Pulmonary artery endothelial cell (primary cell): ENCODE measurements around the gene DMAC2. TPM values are rescaled to one million over a fixed set of nuclear protein-coding genes. Genes with fewer than 3 reads are reported as not detected.
"Not testable (repeated sequence)": the region's sequence is repeated elsewhere in the genome, so short reads cannot be mapped to it uniquely, and the experiment has no call there.

Experiments
- DNase-seq: peaks from one replicate; pipeline ENCODE4 v3.0.0-alpha.2; 2011; ENCODE audit warnings: low read depth, low spot score
- total RNA-seq: library from RNA; depleted of rRNA; stranded (reverse); fragments of >200 nt; gene quantifications from 2 replicates; pipeline ENCODE4 v1.2.3, GENCODE V29; 2014

DMAC2 gene
- 54.1 and 56.2 TPM in 2 replicates for total RNA-seq

DNA sequence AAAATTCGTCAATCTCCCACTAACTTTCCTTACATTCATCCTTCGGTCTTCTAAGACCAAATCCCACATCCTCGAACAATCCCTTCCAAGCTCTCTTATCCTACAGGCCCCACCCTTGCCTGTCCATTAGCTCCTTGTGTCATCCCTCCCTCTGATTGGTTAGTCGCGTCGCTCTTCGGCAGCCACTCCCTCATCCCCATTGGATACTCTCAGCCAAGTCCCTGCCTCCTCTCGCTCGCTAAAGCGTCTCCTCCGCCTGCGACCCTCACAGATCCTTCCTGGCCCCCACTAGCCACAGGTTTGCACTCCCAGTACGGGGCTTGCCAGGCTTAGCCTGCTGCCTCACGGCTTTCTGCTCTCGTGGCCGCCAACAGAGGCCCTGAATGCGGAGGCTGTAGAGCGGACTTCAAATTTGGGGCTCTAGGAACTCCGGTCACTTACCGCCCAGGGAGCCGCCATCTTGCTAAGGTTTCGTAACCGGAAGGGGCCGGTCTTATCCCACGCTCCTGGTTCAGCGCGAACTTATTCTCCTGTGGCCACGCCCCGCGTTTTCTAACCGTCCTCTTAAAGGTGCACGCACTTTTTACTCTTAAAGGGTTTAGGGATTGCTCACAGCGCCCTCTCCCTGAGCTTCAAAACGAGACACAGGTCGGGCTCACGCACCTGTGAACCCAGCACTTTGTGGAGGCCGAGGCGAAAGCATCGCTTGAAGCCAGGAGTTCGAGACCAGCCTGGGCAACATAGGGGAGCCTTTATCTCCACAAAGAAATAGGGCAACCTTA is at the start of gene DMAC2:
TSS of gene DMAC2 (minus strand) at position 472 of the 782 bp plus-strand sequence. CDS start at position 459, 13 bp downstream.
- DNase-seq = peak; percentile 94

DNA sequence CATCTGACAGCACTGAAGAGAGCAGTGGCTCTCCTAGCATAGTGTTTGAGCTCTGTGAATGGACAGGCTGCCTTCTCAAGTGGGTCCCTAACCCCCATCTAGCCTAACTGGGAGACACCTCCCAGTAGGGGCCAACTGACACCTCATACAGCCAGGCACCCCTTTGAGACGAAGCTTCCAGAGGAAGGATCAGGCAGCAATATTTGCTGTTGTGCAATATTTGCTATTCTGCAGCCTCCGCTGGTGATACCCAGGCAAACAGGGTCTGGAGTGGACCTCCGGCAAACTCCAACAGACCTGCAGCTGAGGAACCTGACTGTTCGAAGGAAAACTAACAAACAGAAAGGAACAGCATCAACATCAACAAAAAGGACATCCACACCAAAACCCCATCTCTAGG is 47.2 kb upstream of the DMAC2 start:
- DNase-seq = not testable (repeated sequence)

DNA sequence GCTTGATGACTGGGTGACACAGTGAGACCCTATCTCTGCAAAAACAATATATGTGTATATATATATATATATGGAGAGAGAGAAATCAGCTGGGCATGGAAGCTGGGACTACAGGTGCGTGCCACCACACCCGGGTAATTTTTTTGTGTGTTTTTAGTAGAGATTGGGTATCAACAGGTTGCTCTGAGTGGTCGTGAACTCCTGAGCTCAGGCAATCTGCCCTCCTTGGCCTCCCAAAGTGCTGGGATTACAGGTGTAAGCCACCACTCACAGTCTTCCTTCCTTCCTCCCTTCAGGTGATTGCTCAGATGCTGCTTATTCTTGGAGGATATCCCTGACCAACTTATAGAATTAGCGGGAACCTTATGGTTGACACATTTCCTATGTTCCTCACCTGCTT is 45.1 kb upstream of the DMAC2 start:
- no peak for DNase-seq

DNA sequence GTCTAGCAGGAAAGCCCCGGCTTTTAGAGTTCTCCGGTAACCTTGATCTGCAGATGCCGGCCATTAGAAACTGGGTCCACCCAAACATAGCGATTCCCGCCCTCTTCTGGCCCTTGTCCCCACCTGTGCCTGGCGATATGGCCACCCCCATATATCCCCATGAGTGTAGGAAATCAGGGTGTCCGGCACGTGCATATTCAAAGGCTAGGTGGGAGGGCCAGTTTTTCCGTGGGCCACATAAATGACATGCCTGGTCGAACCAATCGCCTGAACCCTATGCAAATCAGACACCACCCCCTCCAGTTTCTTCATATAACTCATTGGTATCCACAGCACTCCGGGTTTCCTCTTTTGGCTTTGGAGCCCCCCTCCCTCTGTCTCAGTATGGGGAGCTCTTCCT is 40.6 kb upstream of the DMAC2 start:
- no peak for DNase-seq

DNA sequence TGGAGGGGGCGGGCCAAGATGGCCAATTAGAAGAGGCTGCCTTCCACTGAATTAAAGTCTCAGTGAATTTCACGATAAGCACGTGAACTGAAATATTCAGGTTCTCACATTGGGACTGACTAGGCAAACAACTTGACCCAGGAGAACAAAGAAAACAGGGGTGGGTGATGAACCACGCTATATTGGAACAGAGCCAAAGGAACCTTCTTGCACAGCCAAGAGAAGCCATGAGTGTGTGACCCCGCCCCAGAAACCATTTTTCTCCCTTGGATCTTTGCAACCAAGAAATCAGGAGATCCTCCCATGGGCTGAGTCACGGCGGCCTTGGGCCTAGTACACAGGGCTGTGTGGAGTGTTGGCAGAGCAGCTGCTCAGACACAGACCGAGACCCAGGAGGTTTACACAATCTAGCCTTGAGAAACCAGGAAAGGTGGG is 40.1 kb upstream of the DMAC2 start:
- DNase-seq = peak; percentile 95

DNA sequence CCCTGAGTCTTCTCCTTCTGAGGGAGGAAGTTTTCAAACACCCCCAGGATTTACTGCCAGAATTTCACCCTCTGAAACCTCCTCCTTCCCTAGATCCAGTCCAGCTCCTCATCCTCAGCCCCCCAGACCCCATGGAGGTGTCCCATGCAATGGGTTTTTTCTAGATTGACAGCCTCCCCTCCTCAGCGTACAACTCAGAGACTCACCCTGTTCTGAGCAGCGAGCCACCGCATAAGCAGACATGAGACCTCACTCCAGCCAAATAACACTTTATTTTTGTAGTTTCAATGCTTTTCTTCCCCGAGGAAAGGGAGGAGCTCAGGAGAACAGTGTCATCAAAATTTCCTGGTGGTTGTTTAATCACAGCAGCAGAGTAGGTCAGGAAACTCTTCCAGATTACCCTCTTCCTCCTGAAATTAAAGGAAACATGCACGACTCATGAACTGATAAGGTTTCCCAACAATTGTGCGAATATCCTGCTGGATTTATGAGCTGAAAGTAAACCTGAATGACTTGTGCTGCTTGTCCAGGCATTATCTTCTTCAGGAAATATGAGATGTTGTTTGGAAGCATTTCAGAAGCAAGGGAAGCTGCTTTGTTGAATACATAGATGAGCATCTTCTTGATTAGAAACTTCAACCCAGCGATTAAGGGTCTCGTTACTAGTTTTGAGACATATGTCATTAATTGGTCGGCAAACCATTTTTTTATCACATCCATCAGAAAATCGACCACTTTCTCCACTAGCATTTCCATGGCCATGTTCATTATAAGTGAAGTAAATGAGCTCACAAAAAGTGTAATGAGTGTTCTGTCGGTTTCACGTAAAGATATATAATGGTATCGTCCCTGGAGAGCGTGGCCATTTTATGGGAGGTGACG is 39.4 kb upstream of the DMAC2 start:
- peak; percentile 90 for DNase-seq

DNA sequence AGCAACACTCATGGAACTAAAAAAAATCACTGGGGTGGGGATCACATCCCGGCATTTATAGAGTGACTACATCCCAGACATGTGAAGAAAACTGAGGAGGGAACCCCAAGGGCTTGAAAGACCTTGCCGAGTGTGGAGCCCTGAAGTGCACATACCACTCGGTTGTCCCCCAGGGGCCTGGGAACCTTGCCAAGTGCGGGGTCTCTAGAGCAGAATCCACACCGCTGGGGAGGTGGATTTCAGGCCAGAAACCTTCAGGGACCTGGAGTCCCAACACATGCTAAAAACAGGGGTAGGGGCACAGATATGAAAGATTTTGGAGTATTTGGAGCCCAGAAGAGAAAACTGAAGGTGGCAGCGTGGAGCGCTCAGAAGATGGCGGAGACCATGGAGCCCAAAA is 38.5 kb upstream of the DMAC2 start:
- DNase-seq = no peak

DNA sequence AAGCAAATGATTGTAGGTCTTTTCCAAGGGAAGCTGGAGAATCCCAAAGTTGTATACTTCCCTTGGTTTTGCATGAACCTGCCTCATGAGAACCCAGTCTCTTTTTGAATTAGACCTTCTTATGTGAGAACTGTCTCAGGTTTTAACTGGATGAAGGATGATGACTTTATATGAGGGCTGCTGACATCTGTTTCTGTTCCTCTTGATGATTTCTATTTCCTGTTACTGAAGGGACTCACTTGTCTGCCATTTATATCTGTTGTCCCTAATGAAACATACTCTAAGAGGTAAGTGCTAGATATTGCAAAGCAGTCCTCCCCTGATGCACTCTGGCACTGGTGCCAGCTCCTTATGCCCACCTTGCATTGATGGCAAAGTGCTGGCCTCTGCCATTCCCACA is 36.9 kb upstream of the DMAC2 start:
- DNase-seq = no peak

DNA sequence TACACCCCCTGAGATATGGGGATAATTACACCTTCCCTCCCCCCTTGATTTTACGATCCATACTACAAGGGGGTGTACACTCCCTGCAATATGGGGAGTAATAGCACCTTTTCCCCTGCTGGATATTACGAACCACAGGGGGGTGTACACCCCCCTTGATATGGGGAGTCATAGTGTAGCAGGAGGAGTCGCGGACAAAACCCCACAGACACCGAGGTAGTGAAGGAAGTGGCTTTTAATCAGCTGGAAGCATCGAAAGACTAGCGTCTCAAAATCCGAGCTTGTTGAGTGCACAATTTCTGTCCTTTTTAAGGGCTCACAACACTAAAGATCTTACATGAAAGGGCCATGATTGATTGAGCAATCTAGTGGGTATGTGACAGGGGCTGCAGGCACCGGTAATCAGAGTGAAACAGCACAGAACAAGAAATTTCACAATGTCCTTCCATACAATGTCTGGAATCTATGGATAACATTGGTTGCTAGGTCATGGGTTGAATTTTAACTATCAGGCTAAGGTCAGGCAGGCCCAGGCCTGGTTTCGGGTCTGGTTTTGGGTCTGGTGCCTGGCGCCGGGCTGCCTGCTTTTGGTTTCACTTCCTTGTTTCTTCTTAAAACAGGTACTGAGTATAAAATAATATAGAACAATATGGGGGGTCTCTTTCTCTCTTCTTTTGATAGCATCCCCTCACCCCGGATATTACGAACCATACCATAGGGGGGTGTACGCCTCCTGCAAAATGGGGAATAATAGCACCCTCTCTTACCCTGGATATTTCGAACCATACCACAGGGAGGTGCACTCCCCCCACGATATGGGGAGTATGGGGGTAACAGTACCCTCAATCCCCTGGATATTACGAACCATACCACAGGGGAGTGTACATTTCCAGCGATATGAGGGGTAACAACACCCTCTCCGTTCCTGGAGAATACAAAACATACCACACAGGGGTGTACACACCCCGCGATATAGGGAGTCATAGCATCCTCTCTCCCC is 23.8 kb upstream of the DMAC2 start:
- DNase-seq = not testable (repeated sequence)

DNA sequence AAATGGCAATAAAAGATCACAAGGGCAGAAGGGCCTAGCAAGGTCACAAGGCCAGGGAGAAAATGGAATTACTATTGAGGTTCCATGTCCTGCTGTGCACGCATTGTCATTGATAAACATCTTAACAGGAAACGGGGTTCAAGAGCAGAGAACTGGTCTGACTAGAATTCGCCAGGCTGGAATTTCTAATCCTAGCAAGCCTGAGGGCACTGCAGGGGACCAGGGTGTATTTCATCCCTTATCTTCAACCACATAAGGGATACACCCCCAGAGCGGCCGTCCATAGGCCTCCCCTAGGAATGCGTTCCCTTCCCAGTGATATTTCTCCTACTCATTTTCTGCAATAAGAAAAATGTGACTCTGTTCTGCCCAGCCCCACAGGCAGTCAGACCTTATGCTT is 22.8 kb upstream of the DMAC2 start:
- no peak for DNase-seq

DNA sequence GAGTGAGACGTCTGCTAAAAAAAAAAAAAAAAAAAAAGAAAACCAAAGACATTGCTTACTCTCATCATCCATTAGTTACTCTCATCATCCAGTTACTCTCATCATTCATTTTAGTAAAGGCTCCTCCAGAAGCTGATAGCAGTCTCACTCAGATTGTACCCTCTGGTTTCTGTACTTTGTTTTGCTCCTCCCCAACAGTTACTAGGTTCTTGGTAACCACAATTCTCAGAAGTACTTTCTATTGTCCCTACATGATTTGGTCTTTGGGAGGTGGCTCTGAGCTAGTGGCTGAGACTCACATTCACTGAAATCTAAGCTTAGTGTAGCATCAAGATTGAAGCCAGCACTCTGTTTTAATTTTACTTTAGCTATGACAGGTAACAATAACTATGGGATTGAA is 17.5 kb upstream of the DMAC2 start:
- DNase-seq = no peak

DNA sequence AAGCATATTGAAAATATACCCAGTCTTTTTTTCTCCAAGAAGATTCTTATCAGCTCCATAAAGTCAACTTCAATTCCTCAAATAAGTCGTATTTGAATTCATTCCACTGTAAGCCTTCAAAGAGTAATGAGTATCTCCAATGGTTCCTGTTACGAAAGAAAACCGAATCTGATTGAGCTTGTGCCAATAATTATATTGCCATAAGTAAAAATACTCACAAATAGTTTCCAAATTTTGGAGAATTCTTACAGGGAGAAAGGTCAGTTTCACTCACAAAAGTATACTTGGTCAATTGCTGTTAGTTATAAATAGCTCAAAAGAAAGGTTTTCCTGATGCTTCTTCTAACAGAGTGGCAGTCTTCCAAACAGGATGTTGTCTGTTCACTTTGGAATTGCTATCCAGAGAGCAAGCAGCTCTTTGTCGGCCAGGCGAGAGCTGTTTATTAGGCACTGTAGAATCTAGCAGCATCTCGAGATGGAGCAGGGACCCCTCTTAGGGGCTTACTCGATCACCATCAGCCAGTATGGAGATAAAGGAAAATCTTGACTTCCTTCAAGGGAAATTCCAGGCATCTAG is 16.7 kb upstream of the DMAC2 start:
- DNase-seq = peak; percentile 52

DNA sequence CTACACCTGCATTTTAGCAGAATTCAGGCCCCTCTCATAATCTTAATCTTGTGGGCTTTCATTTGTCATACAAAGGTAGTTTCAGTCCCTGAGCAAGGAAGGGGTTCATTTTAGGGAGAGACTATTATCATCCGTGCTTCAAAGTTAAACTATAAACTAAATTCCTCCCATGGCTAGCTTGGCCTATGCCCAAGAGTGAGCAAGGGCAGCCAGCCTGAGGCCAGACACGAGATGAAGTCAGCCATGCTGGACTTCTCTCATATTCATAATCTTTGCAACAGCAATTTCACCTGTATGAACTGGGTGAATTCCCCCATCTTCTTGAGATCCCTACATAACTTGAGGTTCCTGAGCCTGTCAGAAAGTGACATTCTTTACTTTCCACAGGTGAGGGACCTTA is 16.2 kb upstream of the DMAC2 start:
- no peak for DNase-seq

DNA sequence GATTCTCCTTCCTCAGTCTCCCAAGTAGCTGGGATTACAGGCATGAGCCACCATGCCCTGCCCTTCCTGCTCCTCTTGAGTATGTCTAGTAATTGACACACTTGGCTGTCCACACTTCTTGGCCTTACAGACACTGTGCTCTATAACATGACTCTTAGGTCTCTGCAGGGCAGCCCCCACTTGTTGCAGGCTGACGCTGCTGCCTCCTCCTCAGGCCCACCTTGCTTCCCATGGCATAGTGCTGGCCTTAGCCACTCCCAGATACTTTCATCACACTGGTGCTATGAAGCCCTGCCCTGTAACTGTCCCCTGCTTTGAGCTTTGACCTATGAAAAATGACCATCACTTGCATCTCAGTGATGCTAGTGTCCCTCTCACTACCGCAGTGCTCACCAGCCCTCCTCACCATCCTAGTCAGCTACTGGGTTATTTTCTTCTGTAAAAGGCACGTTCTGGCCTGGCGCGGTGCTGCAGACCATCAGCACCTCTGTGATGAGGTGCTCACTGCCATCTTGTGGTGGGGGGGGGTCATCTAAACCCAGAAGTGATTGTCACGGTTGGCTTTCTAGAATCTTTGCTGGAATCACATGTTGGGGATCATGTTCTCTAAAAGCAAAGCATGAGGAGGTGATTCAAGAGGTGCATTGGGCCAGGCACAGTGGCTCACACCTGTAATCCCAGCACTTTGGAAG is 13.0 kb upstream of the DMAC2 start:
- DNase-seq = no peak

DNA sequence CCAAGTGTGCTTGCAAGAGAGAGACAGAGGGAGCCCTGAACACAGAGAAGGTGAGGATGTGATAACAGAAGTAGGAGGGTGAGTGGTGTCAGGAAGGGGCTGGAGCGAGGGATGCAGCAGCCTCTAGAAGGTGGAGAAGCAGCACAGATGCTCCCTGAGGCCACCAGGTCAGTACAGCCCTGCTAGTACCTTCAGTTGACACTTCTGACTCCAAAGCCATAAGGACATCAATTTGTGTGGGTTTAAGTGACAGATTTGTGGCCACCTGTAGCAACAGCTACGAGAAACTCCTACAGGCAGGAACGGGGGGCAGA is 10.1 kb upstream of the DMAC2 start:
- no peak for DNase-seq

DNA sequence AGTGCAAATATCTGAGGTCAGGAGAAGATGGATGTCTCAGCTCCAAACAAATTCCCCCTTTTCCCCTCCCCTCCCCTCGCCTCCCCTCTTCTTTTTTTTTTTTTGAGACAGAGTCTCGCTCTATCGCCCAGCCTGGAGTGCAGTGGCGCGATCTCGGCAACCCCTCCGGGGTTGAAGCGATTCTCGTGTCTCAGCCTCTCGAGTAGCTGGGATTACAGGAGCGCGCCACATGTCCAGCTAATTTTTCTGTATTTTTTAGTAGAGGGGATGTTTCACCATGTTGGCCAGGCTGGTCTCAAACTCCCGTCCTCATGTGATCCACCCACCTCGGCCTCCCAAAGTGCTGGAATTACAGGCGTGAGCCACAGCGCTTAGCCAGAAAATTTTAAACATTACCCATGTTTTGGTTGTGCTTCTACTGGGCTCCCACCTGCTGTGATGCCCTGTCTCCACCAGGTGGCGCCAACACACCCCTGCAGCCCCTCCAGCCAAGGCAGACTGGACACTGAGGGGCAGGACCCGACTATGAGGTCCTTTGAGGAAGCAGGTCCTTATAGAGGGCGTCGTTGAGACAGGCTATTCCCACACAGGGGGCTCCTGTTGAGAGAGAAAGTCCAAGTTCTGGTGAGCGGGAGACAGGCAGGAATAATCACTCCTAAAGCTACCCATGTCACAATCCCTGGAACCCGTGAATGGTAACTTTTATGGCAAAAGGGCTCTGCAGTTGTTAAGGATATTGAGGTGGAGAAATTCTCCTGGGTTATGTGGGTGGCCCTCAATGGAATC is 9.6 kb upstream of the DMAC2 start:
- peak; percentile 44 for DNase-seq

DNA sequence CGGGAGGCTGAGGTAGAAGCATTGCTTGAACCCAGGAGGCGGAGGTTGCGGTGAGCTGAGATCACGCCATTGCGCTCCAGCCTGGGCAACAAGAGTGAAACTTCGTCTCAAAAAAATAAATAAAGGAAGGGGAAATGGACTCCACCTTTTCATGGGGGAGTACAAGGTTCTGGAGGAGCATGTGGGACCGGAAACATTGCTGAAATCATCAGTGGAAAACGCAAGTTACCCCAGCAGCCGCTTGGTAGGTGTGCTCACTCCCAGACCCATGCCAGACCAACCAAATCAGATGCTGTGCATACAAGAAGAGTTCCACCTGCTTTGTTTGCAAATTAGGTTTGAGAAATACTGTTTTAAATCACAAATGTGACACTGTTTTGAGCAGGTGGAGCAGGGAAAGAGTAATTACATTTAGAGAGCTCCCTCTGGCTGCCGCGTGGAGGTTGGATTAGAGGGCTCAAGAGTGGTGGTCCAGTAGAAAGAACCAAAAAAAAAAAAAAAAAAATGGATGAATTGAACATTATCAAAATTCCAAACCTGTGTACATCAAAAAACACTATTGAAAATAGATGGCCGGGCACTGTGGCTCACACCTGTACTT is 8.1 kb upstream of the DMAC2 start:
- no peak for DNase-seq

DNA sequence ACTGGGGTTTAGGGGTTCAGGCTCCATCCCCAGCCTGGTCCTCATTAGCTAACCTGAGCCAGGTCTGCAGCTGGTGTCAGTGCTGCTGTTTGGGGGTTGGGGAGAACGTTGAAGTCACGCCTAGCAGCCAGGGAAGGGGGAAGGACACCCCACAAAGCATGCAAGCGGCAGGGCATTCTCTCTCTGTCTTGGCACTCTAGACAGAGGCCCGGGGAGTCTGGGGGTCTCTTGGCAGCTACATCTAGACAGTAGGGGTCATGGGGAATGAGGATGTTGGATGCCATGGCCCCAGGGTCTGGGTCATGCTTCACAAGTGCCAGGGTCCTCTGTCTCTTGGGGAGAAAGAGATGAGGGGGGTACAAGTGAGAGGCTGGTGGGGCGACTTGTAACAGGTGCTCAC is 5.9 kb upstream of the DMAC2 start:
- DNase-seq = no peak

DNA sequence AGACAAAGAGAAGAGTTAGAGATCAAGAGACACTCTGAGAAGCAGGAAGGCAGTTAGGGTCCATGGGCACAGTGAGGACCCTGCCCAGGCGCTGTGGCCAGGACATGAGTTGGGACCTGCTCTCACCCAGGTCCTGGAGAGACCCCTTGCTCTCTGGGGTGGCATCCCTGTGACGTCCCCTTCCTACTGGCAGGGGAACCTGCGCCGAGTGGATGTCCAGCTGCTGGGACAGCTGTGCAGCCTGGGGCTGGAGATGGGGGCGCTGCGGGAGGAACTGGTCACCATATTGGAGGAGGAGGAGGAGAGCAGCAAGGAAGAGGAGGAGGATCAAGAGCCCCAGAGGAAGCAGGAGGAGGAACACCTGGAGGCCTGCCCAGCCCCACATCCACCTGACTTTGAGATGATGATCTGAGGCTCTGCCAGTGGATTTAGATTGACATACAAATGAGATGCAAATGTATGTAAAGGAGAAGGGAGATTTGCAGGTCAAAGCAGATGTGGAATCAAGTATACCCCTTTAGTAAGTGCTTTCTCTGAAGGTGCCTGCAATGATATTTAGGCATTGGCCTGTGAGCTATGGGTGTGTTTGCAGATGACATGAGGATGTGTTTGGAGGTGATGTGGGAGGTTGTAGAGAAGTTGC is 4.2 kb upstream of the DMAC2 start:
- no peak for DNase-seq
